WTC11 (cell line): ENCODE results near the gene RTN4RL1. TPM values are rescaled to one million over a fixed set of nuclear protein-coding genes. Genes with fewer than 3 reads are reported as not detected.
"Not testable (repeated sequence)": the region's sequence is repeated elsewhere in the genome, so short reads cannot be mapped to it uniquely, and the experiment has no call there.

ENCODE experiments used
- ATAC-seq: fragments of 200-7000 bp; cut with Tn5 transposase; 2 replicates; pipeline ENCODE4 v1.10.0; 2021; ENCODE audit warnings: mild to moderate bottlenecking, moderate library complexity
- CTCF ChIA-PET: fragments of 300-600 bp; sonication (Branson Sonifier 250); formaldehyde crosslinking; loops from one replicate; lab custom pipeline; 2021; ENCODE audit warnings: antibody characterized with exemption; lab: Charles Lee
- POLR2A ChIA-PET: fragments of 350-600 bp; sonication (Branson Sonifier 250); formaldehyde crosslinking; loops from one replicate; lab custom pipeline; 2021; ENCODE audit warnings: antibody characterized with exemption; lab: Charles Lee
- DNase-seq: peaks from one replicate; pipeline ENCODE4 v3.0.0; 2021; ENCODE audit warnings: low spot score
- H3K27ac Mint-ChIP-seq: 2 replicates; pipeline ENCODE4 v1.8.0; 2021; ENCODE audit warnings: mixed read lengths
- H3K27me3 Mint-ChIP-seq: 2 replicates; pipeline ENCODE4 v1.8.0; 2021; ENCODE audit warnings: low read depth, mild to moderate bottlenecking, moderate library complexity, mixed read lengths
- H3K36me3 Mint-ChIP-seq: 2 replicates; pipeline ENCODE4 v1.8.0; 2021; ENCODE audit warnings: mixed read lengths
- H3K4me1 Mint-ChIP-seq: 2 replicates; pipeline ENCODE4 v1.8.0; 2022; ENCODE audit warnings: mixed read lengths
- H3K4me3 Mint-ChIP-seq: 2 replicates; pipeline ENCODE4 v1.8.0; 2021; ENCODE audit warnings: mild to moderate bottlenecking, moderate library complexity, mixed read lengths
- H3K9me3 Mint-ChIP-seq: 2 replicates; pipeline ENCODE4 v1.8.0; 2021; ENCODE audit warnings: mixed read lengths
- CBFB ChIP-seq: sonication (generic); formaldehyde crosslinking; IDR thresholded peaks from 2 replicates; pipeline ENCODE4 v1.8.1; 2022; ENCODE audit warnings: mild to moderate bottlenecking, low read depth, missing genetic modification reagents
- FOXJ3 ChIP-seq: sonication (generic); formaldehyde crosslinking; IDR thresholded peaks from 2 replicates; pipeline ENCODE4 v1.9.0; 2021; ENCODE audit warnings: missing genetic modification reagents, mild to moderate bottlenecking, borderline replicate concordance
- HMGA2 ChIP-seq: fragments of 250-450 bp; sonication (Bioruptor Pico); IDR thresholded peaks from 2 replicates; pipeline ENCODE4 v1.4.0; 2021; ENCODE audit warnings: mild to moderate bottlenecking, moderate library complexity
- HMGXB4 ChIP-seq: sonication (generic); formaldehyde crosslinking; IDR thresholded peaks from 2 replicates; pipeline ENCODE4 v1.8.1; 2023; ENCODE audit warnings: mild to moderate bottlenecking, moderate library complexity, missing genetic modification reagents
- MXD4 ChIP-seq: fragments of 250-450 bp; sonication (Bioruptor Pico); IDR thresholded peaks from 2 replicates; pipeline ENCODE4 v1.8.0; 2021; ENCODE audit warnings: mild to moderate bottlenecking, moderate library complexity, borderline replicate concordance
- NFYB ChIP-seq: sonication (generic); formaldehyde crosslinking; conservative IDR thresholded peaks from 2 replicates; pipeline ENCODE4 v1.8.0; 2022; ENCODE audit warnings: low read depth, missing genetic modification reagents
- TP53 ChIP-seq: sonication (generic); formaldehyde crosslinking; IDR thresholded peaks from 2 replicates; pipeline ENCODE4 v1.8.1; 2023; ENCODE audit warnings: mild to moderate bottlenecking, missing genetic modification reagents
- ZNF317 ChIP-seq: sonication (generic); formaldehyde crosslinking; IDR thresholded peaks from 2 replicates; pipeline ENCODE4 v1.8.1; 2023; ENCODE audit warnings: low read depth, mild to moderate bottlenecking, moderate library complexity, missing genetic modification reagents, borderline replicate concordance
- total RNA-seq: library from RNA; stranded (reverse); gene quantifications from 3 replicates; pipeline ENCODE4 v1.2.3, GENCODE V29; 2021
- TF ChIP-seq, protein P1 (sequence below): sonication (generic); formaldehyde crosslinking; IDR thresholded peaks from 2 replicates; pipeline ENCODE4 v1.8.1; 2022; ENCODE audit warnings: mild to moderate bottlenecking, moderate library complexity, missing genetic modification reagents
- TF ChIP-seq, protein P2 (sequence below): sonication (generic); formaldehyde crosslinking; conservative IDR thresholded peaks from 2 replicates; pipeline ENCODE4 v1.8.1; 2023; ENCODE audit warnings: mild to moderate bottlenecking, low read depth, missing genetic modification reagents, moderate library complexity
- TF ChIP-seq, protein P3 (sequence below): fragments of 250-450 bp; sonication (Bioruptor Pico); IDR thresholded peaks from 2 replicates; pipeline ENCODE4 v1.9.0; 2021; ENCODE audit warnings: mild to moderate bottlenecking, borderline replicate concordance
- TF ChIP-seq, protein P4 (sequence below): sonication (generic); formaldehyde crosslinking; IDR thresholded peaks from 2 replicates; pipeline ENCODE4 v1.8.0; 2023; ENCODE audit warnings: mild to moderate bottlenecking, missing genetic modification reagents

RTN4RL1 gene
- total RNA-seq, 1 experiment from 2014 or later: 0.72 TPM

DNA sequence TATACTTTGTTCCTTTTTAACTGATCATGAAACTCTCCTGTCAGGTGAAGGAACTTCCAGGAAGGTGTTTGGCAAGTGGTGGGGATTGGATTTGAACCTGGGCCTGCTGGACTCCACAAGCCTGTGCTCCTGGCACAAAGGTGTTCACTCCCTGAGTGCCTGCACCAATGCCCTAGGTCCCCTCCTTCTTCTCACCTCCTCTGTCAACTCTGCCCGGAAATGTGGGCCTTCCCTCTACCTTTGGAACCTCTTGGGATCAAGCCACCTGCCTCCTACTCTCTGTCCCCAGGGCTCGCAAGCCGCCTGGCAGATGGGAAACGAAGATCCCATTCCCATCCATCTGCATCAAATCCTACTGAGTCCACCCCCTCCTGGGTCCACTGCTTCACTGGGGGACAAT is 40.0 kb downstream of the RTN4RL1 start (continued):
- TF ChIP-seq, protein P1, sequence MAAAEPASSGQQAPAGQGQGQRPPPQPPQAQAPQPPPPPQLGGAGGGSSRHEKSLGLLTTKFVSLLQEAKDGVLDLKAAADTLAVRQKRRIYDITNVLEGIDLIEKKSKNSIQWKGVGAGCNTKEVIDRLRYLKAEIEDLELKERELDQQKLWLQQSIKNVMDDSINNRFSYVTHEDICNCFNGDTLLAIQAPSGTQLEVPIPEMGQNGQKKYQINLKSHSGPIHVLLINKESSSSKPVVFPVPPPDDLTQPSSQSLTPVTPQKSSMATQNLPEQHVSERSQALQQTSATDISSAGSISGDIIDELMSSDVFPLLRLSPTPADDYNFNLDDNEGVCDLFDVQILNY (CRISPR knock-in tag): no peak

- ChIA-PET POLR2A (interaction anchor here (0.6 kb wide), 1 partner anchor 82 kb away, joined by 3 read pairs; no protein-coding TSS in a partner anchor), CTCF (interaction anchor here (0.6 kb wide), 2 partner anchors 16 to 1555 kb away, joined by 3 read pairs; no protein-coding TSS in a partner anchor)
- not testable (repeated sequence) for H3K9me3 Mint-ChIP-seq, H3K4me3 Mint-ChIP-seq, H3K4me1 Mint-ChIP-seq, H3K27ac Mint-ChIP-seq, H3K36me3 Mint-ChIP-seq, ATAC-seq, DNase-seq
- peaks cover 20% of the 10 kb centered on the region for H3K27me3 Mint-ChIP-seq
These were observed 42.3 kb downstream of the RTN4RL1 start for GRCh38 chr17:1982793-1983366.

GRCh38 chr17:1980665-1981250 is 44.4 kb downstream of the RTN4RL1 start:
- DNase-seq (no peak), ATAC-seq (no peak)
- Mint-ChIP-seq H3K27me3 (peaks cover 33% of the 10 kb centered on the region), H3K4me1 (peaks cover 4% of the 10 kb centered on the region), H3K36me3 (no peaks in the 10 kb centered on the region), H3K9me3 (no peaks in the 10 kb centered on the region), H3K4me3 (no peak overlapping the region), H3K27ac (no peak overlapping the region)
- ChIA-PET POLR2A (no interaction called here), CTCF (interaction anchor here (1.2 kb wide), 1 partner anchor 72 kb away, joined by 3 read pairs; no protein-coding TSS in a partner anchor)
- TF ChIP-seq, protein P2, sequence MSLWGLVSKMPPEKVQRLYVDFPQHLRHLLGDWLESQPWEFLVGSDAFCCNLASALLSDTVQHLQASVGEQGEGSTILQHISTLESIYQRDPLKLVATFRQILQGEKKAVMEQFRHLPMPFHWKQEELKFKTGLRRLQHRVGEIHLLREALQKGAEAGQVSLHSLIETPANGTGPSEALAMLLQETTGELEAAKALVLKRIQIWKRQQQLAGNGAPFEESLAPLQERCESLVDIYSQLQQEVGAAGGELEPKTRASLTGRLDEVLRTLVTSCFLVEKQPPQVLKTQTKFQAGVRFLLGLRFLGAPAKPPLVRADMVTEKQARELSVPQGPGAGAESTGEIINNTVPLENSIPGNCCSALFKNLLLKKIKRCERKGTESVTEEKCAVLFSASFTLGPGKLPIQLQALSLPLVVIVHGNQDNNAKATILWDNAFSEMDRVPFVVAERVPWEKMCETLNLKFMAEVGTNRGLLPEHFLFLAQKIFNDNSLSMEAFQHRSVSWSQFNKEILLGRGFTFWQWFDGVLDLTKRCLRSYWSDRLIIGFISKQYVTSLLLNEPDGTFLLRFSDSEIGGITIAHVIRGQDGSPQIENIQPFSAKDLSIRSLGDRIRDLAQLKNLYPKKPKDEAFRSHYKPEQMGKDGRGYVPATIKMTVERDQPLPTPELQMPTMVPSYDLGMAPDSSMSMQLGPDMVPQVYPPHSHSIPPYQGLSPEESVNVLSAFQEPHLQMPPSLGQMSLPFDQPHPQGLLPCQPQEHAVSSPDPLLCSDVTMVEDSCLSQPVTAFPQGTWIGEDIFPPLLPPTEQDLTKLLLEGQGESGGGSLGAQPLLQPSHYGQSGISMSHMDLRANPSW (CRISPR knock-in tag): no peak
- no peak for TF ChIP-seq MXD4 (CRISPR knock-in tag)
- TF ChIP-seq, protein P3, sequence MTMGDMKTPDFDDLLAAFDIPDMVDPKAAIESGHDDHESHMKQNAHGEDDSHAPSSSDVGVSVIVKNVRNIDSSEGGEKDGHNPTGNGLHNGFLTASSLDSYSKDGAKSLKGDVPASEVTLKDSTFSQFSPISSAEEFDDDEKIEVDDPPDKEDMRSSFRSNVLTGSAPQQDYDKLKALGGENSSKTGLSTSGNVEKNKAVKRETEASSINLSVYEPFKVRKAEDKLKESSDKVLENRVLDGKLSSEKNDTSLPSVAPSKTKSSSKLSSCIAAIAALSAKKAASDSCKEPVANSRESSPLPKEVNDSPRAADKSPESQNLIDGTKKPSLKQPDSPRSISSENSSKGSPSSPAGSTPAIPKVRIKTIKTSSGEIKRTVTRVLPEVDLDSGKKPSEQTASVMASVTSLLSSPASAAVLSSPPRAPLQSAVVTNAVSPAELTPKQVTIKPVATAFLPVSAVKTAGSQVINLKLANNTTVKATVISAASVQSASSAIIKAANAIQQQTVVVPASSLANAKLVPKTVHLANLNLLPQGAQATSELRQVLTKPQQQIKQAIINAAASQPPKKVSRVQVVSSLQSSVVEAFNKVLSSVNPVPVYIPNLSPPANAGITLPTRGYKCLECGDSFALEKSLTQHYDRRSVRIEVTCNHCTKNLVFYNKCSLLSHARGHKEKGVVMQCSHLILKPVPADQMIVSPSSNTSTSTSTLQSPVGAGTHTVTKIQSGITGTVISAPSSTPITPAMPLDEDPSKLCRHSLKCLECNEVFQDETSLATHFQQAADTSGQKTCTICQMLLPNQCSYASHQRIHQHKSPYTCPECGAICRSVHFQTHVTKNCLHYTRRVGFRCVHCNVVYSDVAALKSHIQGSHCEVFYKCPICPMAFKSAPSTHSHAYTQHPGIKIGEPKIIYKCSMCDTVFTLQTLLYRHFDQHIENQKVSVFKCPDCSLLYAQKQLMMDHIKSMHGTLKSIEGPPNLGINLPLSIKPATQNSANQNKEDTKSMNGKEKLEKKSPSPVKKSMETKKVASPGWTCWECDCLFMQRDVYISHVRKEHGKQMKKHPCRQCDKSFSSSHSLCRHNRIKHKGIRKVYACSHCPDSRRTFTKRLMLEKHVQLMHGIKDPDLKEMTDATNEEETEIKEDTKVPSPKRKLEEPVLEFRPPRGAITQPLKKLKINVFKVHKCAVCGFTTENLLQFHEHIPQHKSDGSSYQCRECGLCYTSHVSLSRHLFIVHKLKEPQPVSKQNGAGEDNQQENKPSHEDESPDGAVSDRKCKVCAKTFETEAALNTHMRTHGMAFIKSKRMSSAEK (CRISPR knock-in tag): no peak
- no peak for TF ChIP-seq CBFB (CRISPR knock-in tag)

GRCh38 chr17:1979182-1979985 is 45.8 kb downstream of the RTN4RL1 start:
- DNase-seq: no peak
- H3K27ac Mint-ChIP-seq: no peak overlapping the region
- H3K9me3 Mint-ChIP-seq: no peaks in the 10 kb centered on the region
- no peak for ATAC-seq
- TF ChIP-seq, protein P4, sequence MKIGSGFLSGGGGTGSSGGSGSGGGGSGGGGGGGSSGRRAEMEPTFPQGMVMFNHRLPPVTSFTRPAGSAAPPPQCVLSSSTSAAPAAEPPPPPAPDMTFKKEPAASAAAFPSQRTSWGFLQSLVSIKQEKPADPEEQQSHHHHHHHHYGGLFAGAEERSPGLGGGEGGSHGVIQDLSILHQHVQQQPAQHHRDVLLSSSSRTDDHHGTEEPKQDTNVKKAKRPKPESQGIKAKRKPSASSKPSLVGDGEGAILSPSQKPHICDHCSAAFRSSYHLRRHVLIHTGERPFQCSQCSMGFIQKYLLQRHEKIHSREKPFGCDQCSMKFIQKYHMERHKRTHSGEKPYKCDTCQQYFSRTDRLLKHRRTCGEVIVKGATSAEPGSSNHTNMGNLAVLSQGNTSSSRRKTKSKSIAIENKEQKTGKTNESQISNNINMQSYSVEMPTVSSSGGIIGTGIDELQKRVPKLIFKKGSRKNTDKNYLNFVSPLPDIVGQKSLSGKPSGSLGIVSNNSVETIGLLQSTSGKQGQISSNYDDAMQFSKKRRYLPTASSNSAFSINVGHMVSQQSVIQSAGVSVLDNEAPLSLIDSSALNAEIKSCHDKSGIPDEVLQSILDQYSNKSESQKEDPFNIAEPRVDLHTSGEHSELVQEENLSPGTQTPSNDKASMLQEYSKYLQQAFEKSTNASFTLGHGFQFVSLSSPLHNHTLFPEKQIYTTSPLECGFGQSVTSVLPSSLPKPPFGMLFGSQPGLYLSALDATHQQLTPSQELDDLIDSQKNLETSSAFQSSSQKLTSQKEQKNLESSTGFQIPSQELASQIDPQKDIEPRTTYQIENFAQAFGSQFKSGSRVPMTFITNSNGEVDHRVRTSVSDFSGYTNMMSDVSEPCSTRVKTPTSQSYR (CRISPR knock-in tag): no peak
- no peak for TF ChIP-seq TP53 (CRISPR knock-in tag)
- TF ChIP-seq HMGXB4 (CRISPR knock-in tag): no peak
- TF ChIP-seq MXD4 (CRISPR knock-in tag): no peak
- no peak for TF ChIP-seq FOXJ3 (CRISPR knock-in tag)
- TF ChIP-seq HMGA2: no peak
- no peak for TF ChIP-seq NFYB (CRISPR knock-in tag)
- no peak for TF ChIP-seq ZNF317 (CRISPR knock-in tag)
- ChIA-PET CTCF (interaction anchor here (0.6 kb wide), 1 partner anchor 97 kb away, joined by 3 read pairs; no protein-coding TSS in a partner anchor), POLR2A (no interaction called here)
- H3K4me3 Mint-ChIP-seq: no peak overlapping the region
- peaks cover 38% of the 10 kb centered on the region for H3K27me3 Mint-ChIP-seq
- H3K4me1 Mint-ChIP-seq: no peaks in the 10 kb centered on the region
- no peaks in the 10 kb centered on the region for H3K36me3 Mint-ChIP-seq
